ENCODE results near the gene WDR48. TPM values are rescaled to one million over a fixed set of nuclear protein-coding genes. Genes with fewer than 3 reads are reported as not detected.

Gene WDR48
- total RNA-seq, 1 donor from 2014 or later = 81.0 TPM

- Histone ChIP-seq H3K9me3 (no peaks in the 10 kb centered on the region), H3K27ac (no peak overlapping the region), H3K4me1 (peaks cover 36 to 53% of the 10 kb centered on the region in 2 donors), H3K4me3 (no peak overlapping the region), H3K36me3 (peaks cover 56 to 64% of the 10 kb centered on the region in 2 donors), H3K27me3 (no peaks in the 10 kb centered on the region)
- DNase-seq (ENCODE audit: low spot score in 2 of 2) = no peak
- no peak for TF ChIP-seq CTCF (IDR thresholded peaks at IDR 0.05)
- intact Hi-C loops (cut with DNase I) = no loop called here
Measured at GRCh38 chr3:39143051-39143885, 91.5 kb downstream of the WDR48 start.

GRCh38 chr3:39144095-39144747 lies 92.4 kb downstream of the WDR48 start:
- Histone ChIP-seq H3K36me3 (peaks cover 56 to 64% of the 10 kb centered on the region in 2 donors), H3K27me3 (no peaks in the 10 kb centered on the region), H3K4me3 (no peak overlapping the region), H3K27ac (no peak overlapping the region), H3K4me1 (peaks cover 45 to 59% of the 10 kb centered on the region in 2 donors), H3K9me3 (no peaks in the 10 kb centered on the region)
- TF ChIP-seq CTCF (IDR thresholded peaks at IDR 0.05) = no peak
- intact Hi-C loops (cut with DNase I) = no loop called here
- DNase-seq (ENCODE audit: low spot score in 2 of 2) = no peak

GRCh38 chr3:39144748-39145380 lies 93.0 kb downstream of the WDR48 start:
- H3K36me3 ChIP-seq = peaks cover 56 to 64% of the 10 kb centered on the region in 2 donors
- peaks cover 49 to 63% of the 10 kb centered on the region in 2 donors for H3K4me1 ChIP-seq
- no peak overlapping the region for H3K27ac ChIP-seq

GRCh38 chr3:39146083-39146501 lies 94.3 kb downstream of the WDR48 start:
- no peak for DNase-seq (ENCODE audit: low spot score in 2 of 2)
- no peaks in the 10 kb centered on the region for H3K9me3 ChIP-seq
- H3K4me1 ChIP-seq = peaks cover 54 to 64% of the 10 kb centered on the region in 2 donors
- peak overlapping the region; percentile 54 to 99 for H3K27ac ChIP-seq
- H3K27me3 ChIP-seq = no peaks in the 10 kb centered on the region
- H3K36me3 ChIP-seq = peaks cover 54 to 55% of the 10 kb centered on the region in 2 donors
- peak overlapping the region in 1 of 2 donors; percentile 91 for H3K4me3 ChIP-seq
- intact Hi-C loops (cut with DNase I) = loop anchor here (2.0 kb wide), 1 partner anchor 39 kb away; the partner anchor contains the start of genes GORASP1 and TTC21A
- TF ChIP-seq CTCF (IDR thresholded peaks at IDR 0.05) = no peak

More at GRCh38 chr3:39144748-39145380, 93.0 kb downstream of the WDR48 start:
- TF ChIP-seq CTCF (IDR thresholded peaks at IDR 0.05) = no peak
- no peaks in the 10 kb centered on the region for H3K9me3 ChIP-seq
- intact Hi-C loops (cut with DNase I) = no loop called here
- H3K4me3 ChIP-seq = no peak overlapping the region
- no peak for DNase-seq (ENCODE audit: low spot score in 2 of 2)
- no peaks in the 10 kb centered on the region for H3K27me3 ChIP-seq

Other genes with a start within 250 kb of the WDR48 start
- gene SCN10A, start 235.8 kb upstream of the WDR48 start, total RNA-seq = not detected
- not detected for gene SCN11A, start 72 bp upstream of the WDR48 start, total RNA-seq
- 186 TPM for gene GORASP1, start 55.6 kb downstream of the WDR48 start, total RNA-seq
- gene TTC21A, start 55.7 kb downstream of the WDR48 start, total RNA-seq = 0.43 TPM
- 176 TPM for gene CSRNP1, start 101.6 kb downstream of the WDR48 start, total RNA-seq
- not detected for gene XIRP1, start 140.6 kb downstream of the WDR48 start, total RNA-seq
- not detected for gene CX3CR1, start 228.0 kb downstream of the WDR48 start, total RNA-seq